MM.1S (cell line): ENCODE results near the gene CLSTN1.

Experiments
- EZH2 ChIP-seq: fragments of 300-600 bp; sonication (generic); optimal IDR thresholded peaks from 2 replicates; pipeline ENCODE3; 2017; ENCODE audit warnings: low read depth, mild to moderate bottlenecking, antibody characterized with exemption, low read length, mixed read lengths
- EZH2phosphoT487 ChIP-seq: fragments of 300-600 bp; sonication (generic); IDR thresholded peaks from 2 replicates; pipeline ENCODE4 v1.6.1; 2018; ENCODE audit warnings: antibody characterized with exemption, low read length
- TF ChIP-seq, protein P1 (sequence below): fragments of 300-600 bp; sonication (generic); IDR thresholded peaks from 2 replicates; pipeline ENCODE4 v1.5.1; 2016; ENCODE audit warnings: antibody characterized with exemption, low read length, mixed read lengths

DNA sequence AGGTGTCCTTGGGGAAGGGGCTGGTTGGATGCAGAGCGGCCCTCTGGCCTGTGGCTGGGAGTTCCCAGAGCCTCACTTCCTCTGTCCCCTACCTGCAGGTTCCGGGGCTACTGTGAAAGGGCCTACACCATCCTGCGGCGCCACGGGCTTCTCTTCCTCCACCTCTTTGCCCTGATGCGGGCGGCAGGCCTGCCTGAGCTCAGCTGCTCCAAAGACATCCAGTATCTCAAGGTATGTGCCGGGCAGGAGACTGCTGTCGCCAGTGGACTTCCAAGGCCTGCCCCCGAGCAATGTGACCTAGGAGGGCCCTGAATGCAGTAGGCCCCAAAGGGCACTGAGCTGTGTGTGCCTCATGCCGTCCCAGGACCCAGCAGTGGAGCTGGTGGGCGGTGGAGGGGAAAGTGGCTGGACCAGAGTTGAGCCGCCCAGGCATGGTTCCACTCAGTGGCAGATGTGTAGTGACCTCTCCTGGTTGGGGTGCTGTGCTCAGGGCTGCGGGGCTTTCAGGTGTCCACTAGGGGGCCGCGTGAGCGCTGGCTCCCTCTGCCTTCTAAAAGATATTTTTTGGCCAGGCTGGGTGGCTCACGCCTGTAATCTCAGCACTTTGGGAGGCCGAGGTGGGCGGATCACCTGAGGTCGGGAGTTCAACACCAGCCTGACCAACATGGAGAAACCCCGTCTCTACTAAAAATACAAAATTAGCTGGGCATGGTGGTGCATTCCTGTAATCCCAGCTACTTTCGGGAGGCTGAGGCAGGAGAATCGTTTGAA is 98.9 kb downstream of the CLSTN1 start:
- TF ChIP-seq, protein P1, sequence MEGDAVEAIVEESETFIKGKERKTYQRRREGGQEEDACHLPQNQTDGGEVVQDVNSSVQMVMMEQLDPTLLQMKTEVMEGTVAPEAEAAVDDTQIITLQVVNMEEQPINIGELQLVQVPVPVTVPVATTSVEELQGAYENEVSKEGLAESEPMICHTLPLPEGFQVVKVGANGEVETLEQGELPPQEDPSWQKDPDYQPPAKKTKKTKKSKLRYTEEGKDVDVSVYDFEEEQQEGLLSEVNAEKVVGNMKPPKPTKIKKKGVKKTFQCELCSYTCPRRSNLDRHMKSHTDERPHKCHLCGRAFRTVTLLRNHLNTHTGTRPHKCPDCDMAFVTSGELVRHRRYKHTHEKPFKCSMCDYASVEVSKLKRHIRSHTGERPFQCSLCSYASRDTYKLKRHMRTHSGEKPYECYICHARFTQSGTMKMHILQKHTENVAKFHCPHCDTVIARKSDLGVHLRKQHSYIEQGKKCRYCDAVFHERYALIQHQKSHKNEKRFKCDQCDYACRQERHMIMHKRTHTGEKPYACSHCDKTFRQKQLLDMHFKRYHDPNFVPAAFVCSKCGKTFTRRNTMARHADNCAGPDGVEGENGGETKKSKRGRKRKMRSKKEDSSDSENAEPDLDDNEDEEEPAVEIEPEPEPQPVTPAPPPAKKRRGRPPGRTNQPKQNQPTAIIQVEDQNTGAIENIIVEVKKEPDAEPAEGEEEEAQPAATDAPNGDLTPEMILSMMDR, result peak; percentile 85
- no peak for TF ChIP-seq EZH2
- TF ChIP-seq EZH2phosphoT487, result no peak
